Spleen (tissue), 13 donors: ENCODE results near the gene PSAT1. TPM values are rescaled to one million over a fixed set of nuclear protein-coding genes. Genes with fewer than 3 reads are reported as not detected.

ENCODE experiments used
- DNase-seq: peaks from one replicate; pipeline ENCODE4 v3.0.0-alpha.2; 2020
- H3K27ac ChIP-seq, 8 donors: fragments of 200-600 bp; sonication (generic) in 7 of 8; 1 replicate in 4 of 8; 2 replicates in 4 of 8; pipeline versions ENCODE4 v1.5.0 to v1.8.0; 2016 to 2021; ENCODE audit warnings: inconsistent platforms in 4 of 8, mild to moderate bottlenecking in 4 of 8, moderate library complexity in 1 of 8
- H3K27me3 ChIP-seq, 7 donors: fragments of 200-600 bp; sonication (generic) in 6 of 7; replicated peaks in 1 of 7; 1 replicate in 4 of 7; 2 replicates in 3 of 7; pipeline versions ENCODE4 v1.5.0 to v1.8.0; 2016 to 2021; ENCODE audit warnings: inconsistent platforms in 3 of 7, mild to moderate bottlenecking in 1 of 7
- H3K36me3 ChIP-seq, 6 donors: fragments of 200-600 bp; sonication (generic) in 5 of 6; 1 replicate in 4 of 6; 2 replicates in 2 of 6; pipeline versions ENCODE4 v1.5.0 to v1.8.0; 2016 to 2021; ENCODE audit warnings: inconsistent platforms in 2 of 6
- H3K4me1 ChIP-seq, 6 donors: fragments of 200-600 bp; sonication (generic) in 5 of 6; 1 replicate in 3 of 6; 2 replicates in 3 of 6; pipeline versions ENCODE4 v1.5.0 to v1.8.0; 2016 to 2021; ENCODE audit warnings: inconsistent platforms in 3 of 6
- H3K4me3 ChIP-seq, 8 donors: fragments of 200-600 bp; sonication (generic) in 7 of 8; 1 replicate in 4 of 8; 2 replicates in 4 of 8; pipeline versions ENCODE4 v1.5.0 to v1.8.0; 2016 to 2021; ENCODE audit warnings: inconsistent platforms in 4 of 8, mild to moderate bottlenecking in 4 of 8, moderate library complexity in 2 of 8
- H3K9me3 ChIP-seq, 8 donors: fragments of 200-600 bp; sonication (generic) in 7 of 8; 1 replicate in 4 of 8; 2 replicates in 4 of 8; pipeline versions ENCODE4 v1.5.0 to v1.8.0; 2016 to 2021; ENCODE audit warnings: inconsistent platforms in 4 of 8
- CTCF ChIP-seq, 11 experiments: fragments of 200-600 bp in 7 of 11; fragments of 450-650 bp in 4 of 11; sonication (generic) in 4 of 11; IDR thresholded peaks in 8 of 11; conservative IDR thresholded peaks in 3 of 11; 1 replicate in 7 of 11; 2 replicates in 4 of 11; pipeline versions ENCODE4 v1.4.0 to v1.8.0; 2016 to 2021; ENCODE audit warnings: antibody characterized with exemption in 11 of 11, inconsistent platforms in 4 of 11, mild to moderate bottlenecking in 1 of 11
- POLR2A ChIP-seq, 3 donors: fragments of 450-650 bp; IDR thresholded peaks; one replicate each; pipeline ENCODE4 v1.5.1; 2017; ENCODE audit warnings: antibody characterized with exemption in 3 of 3, mild to moderate bottlenecking in 1 of 3
- POLR2AphosphoS5 ChIP-seq, 3 donors: sonication (generic); formaldehyde crosslinking; IDR thresholded peaks; one replicate each; pipeline ENCODE4 v1.5.1; 2017; ENCODE audit warnings: antibody characterized with exemption in 3 of 3
- WGBS, 5 donors: extraction: QIAGEN DNeasy Blood & Tissue Kit in 3 of 5; methylation state at CpG; one replicate each; pipeline versions ENCODE4 v1.1.5 to v1.1.7; 2013 to 2018; 5-methylcytosine and 5-hydroxymethylcytosine counted together
- intact Hi-C: fragments of 100-400 bp; cut with DNase I; formaldehyde crosslinking; loops from one replicate; pipeline ENCODE4 v1.15.0; 2023; ENCODE audit warnings: low total_unique reads
- long read RNA-seq, 2 donors: transcript quantifications; one replicate each; lab custom pipeline, GENCODE V29; 2026
- polyA plus RNA-seq, 3 donors: library from polyadenylated mRNA; stranded (reverse); fragments of 200-250 nt; gene quantifications; one replicate each; pipeline ENCODE4 v1.2.1, GENCODE V29; 2013
- total RNA-seq, 7 donors: library from RNA; depleted of rRNA in 3 of 7; stranded (reverse); fragments of >200 nt in 3 of 7; fragmentation: NEBNext Ultra II Directional in 4 of 7; extraction: Animal tissue kit (Norgen Biotek cat#: 25700) in 4 of 7; gene quantifications; one replicate each; pipeline versions ENCODE4 v1.1.0 to v1.2.1, GENCODE V29; 2016 to 2021
- donor health status: healthy with polysubstance abuse.
- donor health status: DM: no; HTN: no; CAD: no; lungs with moderate emphysema.
- donor health status: DM: no; HTN: no; CAD: no.
- donor health status: Bipolar disorder and iron deficiency.
- donor health status: healthy.
- donor health status: DM: no; HTN: no; CAD: no.
- donor health status: DM: yes; HTN: yes; CAD: no.

The PSAT1 gene
- total RNA-seq (10 to 100 TPM in 1 of 7 donors, 1 to 10 TPM in 6; 4.2 to 14.0 (median 6.8) TPM), polyA plus RNA-seq (1 to 10 TPM; 2.7 to 8.6 (median 6.3) TPM)
- long read RNA-seq, donor 1, transcript PSAT1-202 (9 exons, 2,188 nt), result major isoform, 5 of 5 reads
- long read RNA-seq, donor 1, partial matches to known transcripts, result 0 of 5 reads
- long read RNA-seq, donor 1, other reads (novel, unspliced or antisense), result 0 of 5 reads
- long read RNA-seq, donor 2, transcript PSAT1-202 (9 exons, 2,188 nt), result major isoform, 7 of 7 reads
- long read RNA-seq, donor 2, partial matches to known transcripts, result 0 of 7 reads
- long read RNA-seq, donor 2, other reads (novel, unspliced or antisense), result 0 of 7 reads

- intact Hi-C loops, result no loop called here
- peak; percentile 93 for DNase-seq
- Histone ChIP-seq H3K4me3 (peak within 1 kb of the TSS; percentile 67 to 96 (median 72)), H3K27ac (peak within 1 kb of the TSS in 7 of 8 donors; percentile 32 to 73 (median 63)), H3K4me1 (peaks cover 4 to 33% (median 27%) of the 10 kb centered on the region in 6 donors), H3K27me3 (peaks cover 0 to 54% (median 26%) of the 10 kb centered on the region in 7 donors), H3K36me3 (peaks cover 0 to 12% (median 0%) of the 10 kb centered on the region in 6 donors), H3K9me3 (no peaks in the 10 kb centered on the region)
- TF ChIP-seq POLR2A (IDR thresholded peaks at IDR 0.05) (no peak), CTCF (IDR thresholded peaks at IDR 0.05 in 8 of 11, conservative IDR thresholded peaks at IDR 0.05 in 3 of 11) (peak in 5 of 11 experiments; percentile 16 to 46 (median 30)), POLR2AphosphoS5 (IDR thresholded peaks at IDR 0.05) (peak in 2 of 3 donors; percentile 52 to 66)
- 0 to 2% (median 1%) methylated on average over 15 to 76 of the region's 76 CpGs for WGBS, 5 donors
Observed at GRCh38 chr9:78296893-78297671, at the start of gene PSAT1. PSAT1 (plus strand) TSS chr9:78297125; CDS start chr9:78297211, 86 bp downstream.

- no peak for DNase-seq
- H3K4me1 ChIP-seq, result no peaks in the 10 kb centered on the region
- WGBS, 5 donors, result 87 to 93% (median 89%) methylated on average over 1 of the region's 1 CpG
- no peak overlapping the region for H3K4me3 ChIP-seq
- no peak for TF ChIP-seq CTCF (IDR thresholded peaks at IDR 0.05 in 8 of 11, conservative IDR thresholded peaks at IDR 0.05 in 3 of 11)
- no peak for TF ChIP-seq POLR2A (IDR thresholded peaks at IDR 0.05)
- TF ChIP-seq POLR2AphosphoS5 (IDR thresholded peaks at IDR 0.05), result no peak
- H3K27ac ChIP-seq, result no peak overlapping the region
- no peaks in the 10 kb centered on the region for H3K9me3 ChIP-seq
- H3K27me3 ChIP-seq, result no peaks in the 10 kb centered on the region
- intact Hi-C loops, result no loop called here
- peaks cover 0 to 95% (median 19%) of the 10 kb centered on the region in 6 donors for H3K36me3 ChIP-seq
Observed at GRCh38 chr9:78248635-78249034, 48.3 kb upstream of the PSAT1 start.

GRCh38 chr9:78249542-78249941, 47.4 kb upstream of the PSAT1 start:
- Histone ChIP-seq H3K4me3 (no peak overlapping the region), H3K27ac (no peak overlapping the region), H3K36me3 (peaks cover 0 to 92% (median 13%) of the 10 kb centered on the region in 6 donors), H3K9me3 (no peaks in the 10 kb centered on the region), H3K27me3 (no peaks in the 10 kb centered on the region), H3K4me1 (no peaks in the 10 kb centered on the region)
- intact Hi-C loops, result no loop called here
- DNase-seq, result no peak
- TF ChIP-seq CTCF (IDR thresholded peaks at IDR 0.05 in 8 of 11, conservative IDR thresholded peaks at IDR 0.05 in 3 of 11) (no peak), POLR2AphosphoS5 (IDR thresholded peaks at IDR 0.05) (no peak), POLR2A (IDR thresholded peaks at IDR 0.05) (no peak)

GRCh38 chr9:78252616-78253015, 44.3 kb upstream of the PSAT1 start:
- Histone ChIP-seq H3K27me3 (no peaks in the 10 kb centered on the region), H3K36me3 (peaks cover 0 to 92% (median 13%) of the 10 kb centered on the region in 6 donors), H3K27ac (no peak overlapping the region), H3K4me3 (no peak overlapping the region), H3K4me1 (no peaks in the 10 kb centered on the region), H3K9me3 (no peaks in the 10 kb centered on the region)
- 98 to 100% (median 99%) methylated on average over 1 of the region's 1 CpG for WGBS, 5 donors
- TF ChIP-seq POLR2AphosphoS5 (IDR thresholded peaks at IDR 0.05) (no peak), CTCF (IDR thresholded peaks at IDR 0.05 in 8 of 11, conservative IDR thresholded peaks at IDR 0.05 in 3 of 11) (no peak), POLR2A (IDR thresholded peaks at IDR 0.05) (no peak)
- no peak for DNase-seq
- intact Hi-C loops, result no loop called here
